Measurements from ENCODE around the gene EPSTI1. TPM values are rescaled to one million over a fixed set of nuclear protein-coding genes. Genes with fewer than 3 reads are reported as not detected.

Gene EPSTI1
- total RNA-seq, 1 experiment from 2014 or later = 73.9 TPM

DNA sequence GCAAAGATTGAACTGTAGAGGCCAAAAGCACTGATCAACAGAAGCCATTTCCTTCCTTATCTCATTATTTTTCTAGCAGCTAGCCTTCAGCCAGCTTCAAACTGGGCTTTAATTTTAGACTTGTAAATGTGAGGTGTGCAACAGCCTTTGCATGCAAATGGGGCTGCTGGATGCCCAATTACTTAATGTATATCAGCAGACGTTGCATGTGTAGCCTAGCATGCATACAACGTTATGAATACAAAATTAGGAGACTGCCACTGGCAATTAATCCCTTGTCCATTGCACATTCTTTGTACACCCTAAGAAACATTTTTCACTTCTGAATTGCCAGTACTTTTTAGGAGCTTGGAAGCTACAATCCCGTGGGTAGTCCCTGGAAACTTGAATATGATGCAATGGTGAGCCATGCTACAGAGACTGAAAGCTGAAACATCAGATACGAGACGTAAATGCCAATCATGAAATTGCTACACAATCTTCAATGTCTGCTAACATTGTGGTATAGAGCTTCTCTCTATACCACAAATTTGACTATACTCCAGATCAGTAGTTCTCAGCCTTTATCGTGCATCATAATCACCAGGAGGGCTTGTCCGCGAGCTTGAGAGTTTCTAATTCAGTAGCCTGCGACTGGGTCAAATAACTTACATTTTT lies 20.2 kb downstream of the EPSTI1 start:
- DNase-seq (ENCODE audit: low read depth) = no peak

DNA sequence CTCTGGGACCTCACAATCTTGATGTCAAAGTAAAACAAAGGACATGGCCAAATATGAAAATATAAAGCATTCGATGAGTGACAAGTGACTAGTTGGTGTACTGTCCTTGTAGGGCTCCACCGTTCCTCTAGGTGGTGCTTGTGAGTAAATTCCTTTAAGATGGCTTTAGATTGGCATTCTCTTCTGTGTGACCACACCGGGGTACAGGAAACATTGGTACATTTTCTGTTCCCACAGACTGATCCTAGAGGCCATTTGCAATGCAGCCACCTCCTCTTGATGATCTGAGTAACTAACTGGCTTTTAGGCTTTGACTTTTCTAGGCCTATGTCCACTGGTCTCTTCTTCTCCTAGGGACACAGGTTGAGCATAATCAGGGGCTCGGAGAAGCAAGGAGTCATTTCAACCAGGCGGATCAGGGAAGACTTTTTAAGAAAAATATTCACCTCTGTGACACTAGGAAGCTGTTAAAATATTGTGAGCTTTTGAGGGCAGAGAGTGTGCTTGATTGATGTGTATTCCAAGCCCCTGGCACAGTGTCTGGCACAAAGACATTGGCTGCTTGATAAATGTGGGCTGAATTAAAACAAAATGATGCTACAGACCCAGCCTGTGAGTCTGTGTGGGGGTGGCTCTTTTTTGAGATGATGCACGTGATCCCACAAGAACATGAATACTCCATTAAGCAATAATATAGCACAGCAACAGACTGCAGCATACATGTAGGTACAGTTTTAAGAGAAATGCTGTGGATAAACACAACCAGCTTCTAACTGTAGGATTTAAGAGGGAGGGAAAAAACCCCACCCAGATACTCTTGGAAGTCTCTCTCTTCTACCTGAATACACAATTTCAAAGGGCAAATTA lies 21.0 kb downstream of the EPSTI1 start:
- peak; percentile 77 for DNase-seq (ENCODE audit: low read depth)

DNA sequence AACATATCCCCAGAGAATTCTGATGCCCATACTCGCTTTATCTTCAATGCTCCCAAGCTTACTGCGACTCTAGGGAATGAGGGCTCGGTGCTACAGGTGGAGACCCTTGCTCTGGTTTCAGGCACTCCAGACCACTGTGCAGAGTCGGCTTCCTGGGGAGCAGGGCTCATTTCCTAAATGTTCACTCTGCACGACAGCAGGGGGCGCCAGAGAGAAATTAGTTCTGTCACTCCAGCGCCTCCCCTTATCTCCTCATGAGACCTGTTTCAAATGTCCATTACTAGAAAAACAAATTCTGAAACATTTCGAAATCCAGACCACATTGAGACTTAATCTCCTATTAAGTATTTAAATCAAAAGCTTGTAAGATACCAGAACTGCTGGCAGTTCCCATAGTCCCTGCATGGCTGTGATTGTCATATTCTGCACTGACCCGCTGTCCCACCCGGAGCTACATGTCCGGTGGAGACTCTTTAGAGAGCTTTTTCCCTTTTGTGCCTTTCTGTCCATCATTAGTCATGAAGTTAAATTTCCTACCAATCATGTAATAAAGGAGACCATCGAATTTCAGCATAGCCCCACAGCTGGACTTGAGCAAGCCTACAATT lies 22.4 kb downstream of the EPSTI1 start:
- DNase-seq (ENCODE audit: low read depth) = peak; percentile 61

GRCh38 chr13:42968906-42969305 lies 23.1 kb downstream of the EPSTI1 start:
- no peak for DNase-seq (ENCODE audit: low read depth)

DNA sequence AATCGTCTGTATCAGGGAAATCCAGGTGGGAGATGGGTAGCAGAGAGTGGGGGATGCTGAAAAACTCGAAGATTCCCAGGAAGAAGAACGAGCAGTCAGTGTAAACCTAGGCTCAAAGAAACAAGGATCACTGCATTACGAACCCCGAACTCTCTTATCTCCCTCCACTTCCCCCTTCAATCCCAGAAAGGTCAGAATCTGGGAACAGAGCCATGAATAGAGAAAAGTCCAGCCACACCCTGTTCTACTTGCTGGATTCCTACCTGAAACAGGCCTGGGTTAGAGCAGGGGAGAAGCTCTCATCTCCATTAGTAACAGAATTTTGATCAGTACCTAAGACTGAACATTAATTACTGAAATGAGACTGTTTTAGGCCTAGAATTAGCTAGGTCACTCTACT lies 24.4 kb downstream of the EPSTI1 start:
- no peak for DNase-seq (ENCODE audit: low read depth)

DNA sequence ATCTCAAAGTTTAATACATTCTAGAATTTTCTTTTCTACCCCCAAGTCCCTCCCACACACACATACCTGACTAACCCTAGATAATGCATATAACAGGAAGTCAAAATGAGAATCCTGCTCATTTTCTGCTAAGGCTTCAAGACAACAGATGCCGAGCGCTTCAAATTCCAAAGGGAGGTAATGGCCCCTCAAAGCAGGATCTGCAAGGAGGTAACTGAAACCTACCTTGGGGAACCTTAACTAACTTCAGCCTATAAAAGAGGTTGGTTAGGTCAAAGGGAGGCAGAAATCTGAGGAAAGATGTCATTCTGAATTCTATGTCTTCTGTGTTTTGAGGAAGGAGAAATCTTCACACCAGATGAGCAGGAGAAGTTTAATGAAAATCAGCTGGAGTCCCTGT lies 26.8 kb downstream of the EPSTI1 start:
- no peak for DNase-seq (ENCODE audit: low read depth)

- no peak for DNase-seq (ENCODE audit: low read depth)
These were observed 27.3 kb downstream of the EPSTI1 start for GRCh38 chr13:42964761-42965161.

DNA sequence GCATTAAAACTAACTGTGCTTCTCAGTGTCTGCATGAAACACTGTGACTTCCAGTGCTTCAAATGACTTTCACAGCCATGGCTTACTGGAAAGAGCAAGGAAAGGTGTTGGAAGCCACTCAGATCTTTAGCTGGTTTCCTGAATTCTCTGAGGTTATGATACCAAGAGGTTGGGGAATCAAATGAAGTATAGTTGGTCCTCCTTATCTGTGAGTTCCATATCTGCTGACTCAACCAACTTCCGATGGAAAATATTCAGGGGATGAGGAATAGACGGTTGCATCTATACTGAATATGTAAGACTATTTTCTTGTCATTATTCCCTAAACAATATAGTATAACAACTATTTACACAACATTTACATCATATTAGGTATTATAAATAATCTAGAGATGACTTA lies 32.4 kb downstream of the EPSTI1 start:
- DNase-seq (ENCODE audit: low read depth) = no peak

DNA sequence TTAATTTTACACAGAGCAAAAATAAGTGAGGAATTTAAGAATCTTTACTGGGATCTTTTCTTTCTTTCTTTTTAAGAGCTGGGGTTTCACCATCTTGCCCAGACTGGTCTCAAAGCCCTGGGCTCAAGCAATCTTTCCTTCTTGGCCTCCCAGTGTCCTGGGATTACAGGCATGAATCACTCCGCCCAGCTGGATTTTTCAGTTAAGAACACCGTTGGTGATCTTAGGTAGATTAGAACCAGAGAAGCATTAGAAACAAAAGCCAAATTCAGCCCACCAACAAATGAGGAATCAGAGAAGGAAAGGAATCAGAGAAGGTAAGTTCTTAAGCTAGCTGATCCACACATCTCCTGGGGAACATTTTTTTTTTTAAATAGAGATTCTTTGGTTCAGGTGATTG lies 34.2 kb downstream of the EPSTI1 start:
- no peak for DNase-seq (ENCODE audit: low read depth)

DNA sequence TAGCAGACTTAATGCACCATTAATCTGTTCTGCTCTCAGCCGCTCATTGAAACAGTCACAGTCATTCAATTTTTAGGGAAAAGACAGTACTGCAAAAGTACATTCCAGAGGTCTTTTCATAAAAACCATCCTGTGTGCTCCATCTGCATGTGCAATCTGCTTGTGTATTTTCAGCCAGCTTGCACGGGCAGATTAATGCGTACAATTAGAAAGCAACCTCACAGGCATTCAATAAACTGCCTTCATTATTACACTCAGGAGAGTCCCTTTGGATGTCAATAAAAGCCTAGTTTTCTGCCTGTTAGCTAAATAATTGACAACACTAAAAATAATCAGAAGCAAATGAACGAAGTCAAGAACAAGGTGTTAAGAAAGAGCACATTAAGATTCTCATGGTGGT lies 41.9 kb downstream of the EPSTI1 start:
- DNase-seq (ENCODE audit: low read depth) = no peak

- no peak for DNase-seq (ENCODE audit: low read depth)
These were observed 44.1 kb downstream of the EPSTI1 start for GRCh38 chr13:42947925-42948324.

DNA sequence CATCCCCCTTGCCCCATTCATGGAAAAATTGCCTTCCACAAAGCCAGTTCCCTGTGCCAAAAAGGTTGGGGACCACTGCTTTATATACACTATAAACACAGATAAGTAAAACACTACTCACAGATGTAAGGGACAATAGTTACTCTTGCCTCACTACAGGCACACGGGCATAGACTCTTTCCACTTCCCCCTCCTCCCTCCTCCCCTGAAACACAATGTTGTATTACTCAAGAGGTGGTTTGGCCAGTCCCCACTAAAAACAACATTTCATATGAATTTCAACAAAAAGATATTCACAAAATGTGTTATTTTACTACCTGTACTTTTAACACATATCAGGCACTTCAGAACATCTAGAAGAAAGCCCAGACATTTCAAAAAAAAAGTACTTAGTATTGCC lies 45.1 kb downstream of the EPSTI1 start:
- DNase-seq (ENCODE audit: low read depth) = no peak

DNA sequence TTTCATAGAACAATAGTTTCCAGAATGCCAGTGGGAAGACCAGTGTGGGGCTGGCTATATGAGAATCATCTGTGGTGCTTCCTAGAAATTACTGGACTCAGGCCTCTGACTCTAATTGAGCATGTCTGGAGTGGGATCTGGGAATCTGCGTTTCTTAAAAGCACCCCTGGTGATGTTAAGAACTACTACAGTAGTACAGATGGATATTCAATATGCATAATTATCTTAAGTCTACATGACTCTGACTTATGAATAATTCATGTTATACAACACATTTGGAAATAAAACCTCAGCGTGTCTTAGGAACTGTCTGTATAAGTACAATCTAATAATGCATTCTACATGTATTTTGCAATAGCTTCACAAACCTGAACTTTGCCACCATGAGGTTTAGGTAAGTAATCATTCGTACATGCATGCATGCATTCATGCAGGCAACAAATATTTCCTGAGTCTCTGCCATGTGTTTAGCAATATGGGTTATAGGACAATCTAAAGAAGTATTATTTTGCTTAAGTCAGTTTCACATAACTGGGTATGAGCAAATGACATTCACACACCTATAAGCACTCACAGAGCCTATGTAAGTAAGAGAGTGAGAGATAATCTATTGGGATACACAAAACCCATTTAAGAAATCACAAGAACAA lies 62.0 kb downstream of the EPSTI1 start:
- no peak for DNase-seq (ENCODE audit: low read depth)

DNA sequence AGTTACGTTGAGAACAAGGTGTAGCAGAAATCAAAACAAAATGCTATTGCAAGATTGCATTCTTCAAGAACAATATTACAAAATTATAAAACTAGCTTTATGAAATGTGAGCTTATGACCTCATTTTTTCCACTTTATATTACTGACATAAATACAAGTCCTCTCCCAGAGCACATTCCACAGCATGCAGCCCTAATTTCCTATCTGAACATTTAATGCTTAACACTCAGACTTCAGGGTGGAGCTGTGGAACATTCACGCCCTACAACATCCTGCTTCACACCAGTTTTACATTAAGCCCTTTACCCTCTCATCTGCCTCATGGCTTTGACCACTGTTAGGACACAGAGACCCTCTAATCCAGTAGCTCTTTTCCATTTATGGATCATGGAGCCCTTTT lies 65.5 kb downstream of the EPSTI1 start:
- no peak for DNase-seq (ENCODE audit: low read depth)

DNA sequence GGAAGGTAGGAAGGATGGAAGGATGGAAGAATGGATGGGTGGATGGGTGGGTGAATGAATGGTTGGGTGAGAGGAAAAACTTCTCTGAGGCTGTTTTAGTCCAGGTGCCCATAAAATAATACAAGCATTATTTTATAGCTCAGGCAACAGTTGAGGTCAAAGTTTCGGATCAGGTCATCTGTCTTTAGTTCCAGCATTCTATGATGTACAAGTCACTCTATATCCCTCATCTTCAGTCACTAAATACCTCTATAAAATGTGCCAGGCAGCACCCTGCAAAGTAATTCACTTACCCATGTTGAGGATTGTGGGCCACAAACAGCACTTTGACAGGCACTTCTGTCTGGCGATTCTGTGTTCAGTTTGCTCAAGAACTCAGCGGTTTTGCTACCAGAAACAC lies 66.0 kb downstream of the EPSTI1 start:
- DNase-seq (ENCODE audit: low read depth) = no peak

- no peak for DNase-seq (ENCODE audit: low read depth)
These were observed 66.4 kb downstream of the EPSTI1 start for GRCh38 chr13:42925626-42926025.

- DNase-seq (ENCODE audit: low read depth) = no peak
These were observed 67.7 kb downstream of the EPSTI1 start for GRCh38 chr13:42924344-42924743.

- no peak for DNase-seq (ENCODE audit: low read depth)
These were observed 84.3 kb downstream of the EPSTI1 start for GRCh38 chr13:42907745-42908144.

- DNase-seq (ENCODE audit: low read depth) = no peak
These were observed 85.8 kb downstream of the EPSTI1 start for GRCh38 chr13:42906257-42906656.

- DNase-seq (ENCODE audit: low read depth) = no peak
These were observed 86.5 kb downstream of the EPSTI1 start for GRCh38 chr13:42905579-42905978.

- DNase-seq (ENCODE audit: low read depth) = no peak
These were observed 92.8 kb downstream of the EPSTI1 start for GRCh38 chr13:42899266-42899665.

GRCh38 chr13:42895776-42896175 lies 96.3 kb downstream of the EPSTI1 start:
- no peak for DNase-seq (ENCODE audit: low read depth)
